ENCODE measurements around the gene STK24. TPM values are rescaled to one million over a fixed set of nuclear protein-coding genes. Genes with fewer than 3 reads are reported as not detected.

STK24 gene
- total RNA-seq, 1 donor from 2014 or later = 113 TPM

GRCh38 chr13:98533912-98534311, 43.0 kb downstream of the STK24 start:
- DNase-seq (ENCODE audit: low spot score) = no peak

- no peak for DNase-seq (ENCODE audit: low spot score)
Observed at GRCh38 chr13:98532254-98532653, 44.7 kb downstream of the STK24 start.

GRCh38 chr13:98530217-98530616, 46.7 kb downstream of the STK24 start:
- DNase-seq (ENCODE audit: low spot score) = no peak

DNA sequence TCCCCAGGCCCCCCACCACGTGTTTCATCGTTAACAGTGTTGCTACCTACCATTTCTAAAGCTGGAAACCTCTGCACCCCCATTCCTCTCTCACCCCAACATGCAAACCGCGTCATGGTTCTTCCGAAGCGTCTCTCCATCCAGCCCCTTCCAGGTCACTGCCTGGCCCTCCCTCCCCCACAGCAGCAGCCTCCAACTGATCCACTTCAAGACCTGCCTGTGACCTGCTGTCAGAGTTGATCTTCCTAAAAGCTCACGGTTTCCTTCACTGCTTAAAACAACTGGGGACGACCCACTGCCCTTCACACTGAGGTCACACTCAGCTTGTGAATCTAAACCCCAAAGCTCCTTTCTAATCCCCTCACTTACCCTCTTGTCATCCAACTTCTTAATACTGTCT, 47.7 kb downstream of the STK24 start:
- no peak for DNase-seq (ENCODE audit: low spot score)

GRCh38 chr13:98528663-98529064, 48.2 kb downstream of the STK24 start:
- no peak for DNase-seq (ENCODE audit: low spot score)

DNA sequence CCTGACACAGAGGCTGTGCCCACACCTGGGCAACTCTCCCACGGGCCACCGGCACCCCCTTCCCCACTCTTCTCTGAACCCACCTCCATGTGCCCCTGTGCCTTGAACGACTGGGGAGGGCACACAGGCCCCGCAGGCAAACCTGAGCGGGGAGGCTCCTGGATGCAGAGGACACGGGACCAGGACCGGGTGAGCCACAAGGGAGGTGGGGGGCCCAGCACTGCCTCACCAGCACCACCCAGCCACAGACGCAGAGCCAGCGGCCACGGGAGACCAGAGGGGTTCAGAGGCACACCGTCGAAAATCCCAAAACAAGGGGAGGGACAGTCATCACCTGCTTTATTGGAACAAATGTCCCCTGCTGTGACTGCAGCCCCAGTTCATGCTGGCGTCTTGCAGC, 49.4 kb downstream of the STK24 start:
- DNase-seq (ENCODE audit: low spot score) = no peak

DNA sequence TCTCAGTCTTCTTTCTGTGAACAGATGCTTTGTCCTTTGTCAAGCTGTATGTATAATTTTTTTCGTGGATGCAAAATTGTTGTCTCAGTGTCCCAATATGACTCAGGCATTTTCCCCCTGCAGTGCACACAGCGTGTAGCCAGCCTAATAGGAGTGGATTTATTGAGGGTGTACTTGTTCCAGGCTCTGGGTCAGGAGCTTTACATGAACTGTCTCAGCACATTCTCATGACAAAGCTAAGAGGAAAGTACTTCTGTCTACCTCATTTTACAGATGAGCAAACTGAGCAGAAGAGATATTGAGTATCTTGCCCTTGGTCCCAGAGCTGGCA, 50.8 kb downstream of the STK24 start:
- DNase-seq (ENCODE audit: low spot score) = no peak

GRCh38 chr13:98525456-98526181, 51.3 kb downstream of the STK24 start:
- DNase-seq (ENCODE audit: low spot score) = no peak

DNA sequence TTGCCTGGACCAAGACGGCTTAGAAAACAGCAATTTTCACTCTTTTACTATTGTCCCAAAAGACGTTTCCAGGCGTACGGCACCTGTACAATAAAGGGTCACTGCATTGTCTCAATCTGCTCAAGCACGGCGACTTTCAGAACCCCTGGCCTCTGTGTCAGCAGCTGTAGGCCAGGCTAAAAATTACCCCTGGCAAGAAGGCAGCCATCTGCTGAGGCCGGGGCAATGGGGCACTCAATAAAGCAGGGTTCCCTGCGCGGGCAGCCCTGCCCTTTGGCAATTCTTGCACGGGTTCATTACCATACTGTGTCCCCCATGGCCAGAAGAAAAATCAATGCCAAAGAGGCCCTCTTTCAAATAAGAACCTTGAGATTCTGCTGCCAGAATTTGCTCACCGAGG, 52.1 kb downstream of the STK24 start:
- no peak for DNase-seq (ENCODE audit: low spot score)

DNA sequence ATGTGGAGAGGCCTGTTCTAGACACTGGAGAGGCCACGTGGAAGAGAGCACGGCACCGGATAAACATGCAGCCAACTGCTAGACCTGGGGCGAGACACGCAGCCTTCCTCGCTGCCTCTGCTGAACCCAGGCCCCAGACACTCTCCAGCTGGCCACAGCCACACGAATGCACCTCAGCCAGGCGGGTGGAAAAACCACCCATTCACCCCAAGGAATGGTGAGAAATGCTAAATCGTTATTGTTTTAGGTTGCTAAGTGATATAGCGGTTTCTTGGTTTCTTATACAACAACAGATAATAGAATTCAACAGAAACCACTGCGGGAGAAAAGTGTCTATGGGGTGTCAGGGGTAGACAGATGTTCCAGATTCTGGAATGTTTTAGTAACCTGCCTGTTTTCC, 52.5 kb downstream of the STK24 start:
- no peak for DNase-seq (ENCODE audit: low spot score)

GRCh38 chr13:98523455-98524102, 53.3 kb downstream of the STK24 start:
- DNase-seq (ENCODE audit: low spot score) = no peak

- DNase-seq (ENCODE audit: low spot score) = no peak
Observed at GRCh38 chr13:98522371-98522770, 54.5 kb downstream of the STK24 start.

- DNase-seq (ENCODE audit: low spot score) = no peak
Observed at GRCh38 chr13:98521461-98522247, 55.3 kb downstream of the STK24 start.

DNA sequence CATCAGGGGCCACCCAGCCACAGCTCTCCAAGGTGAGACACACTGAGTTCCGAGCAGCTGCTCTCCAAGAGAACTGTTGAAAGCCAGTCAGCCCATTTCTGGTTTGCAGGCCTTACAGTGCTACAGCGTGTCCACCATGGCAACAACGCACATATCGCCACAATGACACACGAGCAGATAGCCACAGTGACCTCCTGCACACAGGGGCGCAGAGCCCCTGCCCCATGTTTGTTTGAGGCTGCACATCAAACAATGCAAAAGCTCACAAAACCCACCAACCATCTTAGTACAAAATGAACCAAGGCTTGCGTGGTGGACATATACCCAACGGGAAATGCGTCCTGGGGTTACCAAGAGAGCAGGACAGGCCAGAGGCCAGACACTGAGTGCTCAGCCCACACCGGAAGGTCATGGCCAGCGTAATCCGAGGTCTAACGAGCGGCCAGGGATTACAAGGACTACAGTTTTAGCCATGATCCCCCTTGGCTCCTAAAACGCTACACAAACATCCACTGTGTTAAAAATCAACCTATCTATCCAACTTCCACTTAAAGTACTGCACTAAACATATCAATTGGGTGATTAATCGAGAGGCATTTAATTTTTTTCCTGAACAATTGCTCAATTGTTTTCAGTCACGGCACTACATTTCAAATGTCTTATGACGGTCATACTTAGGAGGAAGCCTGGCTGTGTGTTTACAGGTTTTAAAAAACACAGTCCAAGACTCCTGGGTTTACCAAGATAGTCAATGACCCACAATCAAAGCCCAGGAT, 56.0 kb downstream of the STK24 start:
- DNase-seq (ENCODE audit: low spot score) = no peak

DNA sequence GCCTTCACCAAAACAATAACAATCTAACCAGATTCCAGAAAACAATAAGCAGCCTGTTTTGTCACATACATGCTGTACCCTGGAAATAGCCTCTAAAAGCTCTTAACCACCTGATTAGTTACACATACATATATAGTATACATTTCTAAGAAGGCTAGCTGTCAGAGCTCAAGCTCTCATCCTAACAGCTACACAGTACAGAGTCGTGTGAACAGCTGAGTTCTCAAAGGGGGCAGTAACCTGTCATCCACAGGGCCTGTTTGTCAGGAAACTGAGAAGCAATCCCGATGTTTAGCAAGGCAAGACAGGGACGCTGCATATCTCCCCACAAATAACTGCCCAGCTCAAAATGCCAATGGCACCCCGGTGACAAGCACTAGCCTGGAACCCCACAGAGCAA, 56.9 kb downstream of the STK24 start:
- no peak for DNase-seq (ENCODE audit: low spot score)

GRCh38 chr13:98517576-98518310, 59.2 kb downstream of the STK24 start:
- DNase-seq (ENCODE audit: low spot score) = no peak

- no peak for DNase-seq (ENCODE audit: low spot score)
Observed at GRCh38 chr13:98515818-98516465, 61.0 kb downstream of the STK24 start.

- no peak for DNase-seq (ENCODE audit: low spot score)
Observed at GRCh38 chr13:98514288-98514687, 62.6 kb downstream of the STK24 start.

DNA sequence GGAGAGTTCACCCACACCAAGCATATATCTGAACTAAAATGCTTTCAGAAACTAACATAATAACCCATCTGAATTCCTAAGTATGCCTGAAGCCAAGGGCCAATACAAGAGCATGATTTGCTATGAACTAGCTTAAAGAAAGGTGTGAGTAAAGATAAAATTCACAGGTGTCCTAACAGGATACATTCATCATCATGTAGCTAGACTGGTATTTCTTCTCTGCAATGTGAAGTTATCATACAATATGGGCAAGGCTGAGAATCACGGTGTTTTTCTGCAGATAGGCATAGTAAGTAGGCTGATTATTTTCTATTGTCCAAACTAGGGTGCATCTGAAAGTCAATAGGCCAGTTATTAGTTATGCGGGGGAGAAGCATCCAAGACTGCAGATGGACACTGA, 63.1 kb downstream of the STK24 start:
- DNase-seq (ENCODE audit: low spot score) = no peak

GRCh38 chr13:98512774-98513665, 63.9 kb downstream of the STK24 start:
- DNase-seq (ENCODE audit: low spot score) = no peak
